ENCODE results near the gene NLRC4.

DNA sequence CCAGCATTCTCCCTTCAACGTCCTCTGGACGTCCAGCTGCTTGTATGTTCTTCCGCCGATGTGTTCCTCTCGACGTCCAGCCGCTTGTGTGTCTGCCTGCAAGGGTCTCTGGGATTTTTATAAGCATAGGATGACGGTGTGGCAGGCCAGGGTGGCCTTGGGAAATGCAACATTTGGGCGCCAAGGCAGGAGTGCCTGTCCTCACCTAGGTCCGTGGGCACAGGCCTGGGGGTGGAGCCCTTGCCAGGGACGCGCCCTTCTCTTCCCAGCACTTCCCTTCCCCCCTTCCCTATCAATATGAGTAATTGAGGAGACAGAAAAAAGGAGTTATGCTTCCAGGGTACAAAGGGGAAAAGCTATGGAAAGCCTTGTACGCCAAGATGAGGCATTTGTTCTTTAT lies 6.4 kb downstream of the NLRC4 start:
- TF ChIP-seq, protein P1, sequence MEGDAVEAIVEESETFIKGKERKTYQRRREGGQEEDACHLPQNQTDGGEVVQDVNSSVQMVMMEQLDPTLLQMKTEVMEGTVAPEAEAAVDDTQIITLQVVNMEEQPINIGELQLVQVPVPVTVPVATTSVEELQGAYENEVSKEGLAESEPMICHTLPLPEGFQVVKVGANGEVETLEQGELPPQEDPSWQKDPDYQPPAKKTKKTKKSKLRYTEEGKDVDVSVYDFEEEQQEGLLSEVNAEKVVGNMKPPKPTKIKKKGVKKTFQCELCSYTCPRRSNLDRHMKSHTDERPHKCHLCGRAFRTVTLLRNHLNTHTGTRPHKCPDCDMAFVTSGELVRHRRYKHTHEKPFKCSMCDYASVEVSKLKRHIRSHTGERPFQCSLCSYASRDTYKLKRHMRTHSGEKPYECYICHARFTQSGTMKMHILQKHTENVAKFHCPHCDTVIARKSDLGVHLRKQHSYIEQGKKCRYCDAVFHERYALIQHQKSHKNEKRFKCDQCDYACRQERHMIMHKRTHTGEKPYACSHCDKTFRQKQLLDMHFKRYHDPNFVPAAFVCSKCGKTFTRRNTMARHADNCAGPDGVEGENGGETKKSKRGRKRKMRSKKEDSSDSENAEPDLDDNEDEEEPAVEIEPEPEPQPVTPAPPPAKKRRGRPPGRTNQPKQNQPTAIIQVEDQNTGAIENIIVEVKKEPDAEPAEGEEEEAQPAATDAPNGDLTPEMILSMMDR (IDR thresholded peaks at IDR 0.05), result no peak
- no peak for TF ChIP-seq POLR2AphosphoS5 (IDR thresholded peaks at IDR 0.05)
- no peak for TF ChIP-seq POLR2A (IDR thresholded peaks at IDR 0.05)

All from prostate gland (tissue), 2 donors.